Measurements from ENCODE around the gene YY1.

Gene YY1

DNA sequence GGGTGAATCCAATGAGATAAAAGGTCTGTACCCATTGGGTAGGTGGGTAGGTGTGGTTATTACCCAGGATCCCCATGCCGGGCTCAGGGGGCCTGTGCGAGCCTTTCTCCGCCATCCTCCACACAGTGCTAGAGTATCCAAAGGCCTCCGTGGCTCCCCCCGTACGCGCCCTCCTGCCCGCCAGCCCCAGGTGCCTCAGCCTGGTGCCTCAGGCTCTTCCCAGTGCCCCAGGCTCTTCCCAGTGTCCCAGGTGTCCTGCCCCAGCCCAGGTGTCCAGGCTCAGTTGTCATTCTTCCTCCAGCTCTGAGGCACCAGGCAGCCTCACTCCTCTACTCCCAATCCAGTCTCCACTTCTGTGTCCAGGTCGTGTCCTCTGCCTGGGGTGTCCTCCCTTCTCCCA, 27.6 kb upstream of the YY1 start:
- DNase-seq (ENCODE audit: low spot score), result no peak
- TF ChIP-seq, protein P1, sequence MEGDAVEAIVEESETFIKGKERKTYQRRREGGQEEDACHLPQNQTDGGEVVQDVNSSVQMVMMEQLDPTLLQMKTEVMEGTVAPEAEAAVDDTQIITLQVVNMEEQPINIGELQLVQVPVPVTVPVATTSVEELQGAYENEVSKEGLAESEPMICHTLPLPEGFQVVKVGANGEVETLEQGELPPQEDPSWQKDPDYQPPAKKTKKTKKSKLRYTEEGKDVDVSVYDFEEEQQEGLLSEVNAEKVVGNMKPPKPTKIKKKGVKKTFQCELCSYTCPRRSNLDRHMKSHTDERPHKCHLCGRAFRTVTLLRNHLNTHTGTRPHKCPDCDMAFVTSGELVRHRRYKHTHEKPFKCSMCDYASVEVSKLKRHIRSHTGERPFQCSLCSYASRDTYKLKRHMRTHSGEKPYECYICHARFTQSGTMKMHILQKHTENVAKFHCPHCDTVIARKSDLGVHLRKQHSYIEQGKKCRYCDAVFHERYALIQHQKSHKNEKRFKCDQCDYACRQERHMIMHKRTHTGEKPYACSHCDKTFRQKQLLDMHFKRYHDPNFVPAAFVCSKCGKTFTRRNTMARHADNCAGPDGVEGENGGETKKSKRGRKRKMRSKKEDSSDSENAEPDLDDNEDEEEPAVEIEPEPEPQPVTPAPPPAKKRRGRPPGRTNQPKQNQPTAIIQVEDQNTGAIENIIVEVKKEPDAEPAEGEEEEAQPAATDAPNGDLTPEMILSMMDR (IDR thresholded peaks at IDR 0.05; ENCODE audit: extremely low read depth, missing control alignments), result no peak

DNA sequence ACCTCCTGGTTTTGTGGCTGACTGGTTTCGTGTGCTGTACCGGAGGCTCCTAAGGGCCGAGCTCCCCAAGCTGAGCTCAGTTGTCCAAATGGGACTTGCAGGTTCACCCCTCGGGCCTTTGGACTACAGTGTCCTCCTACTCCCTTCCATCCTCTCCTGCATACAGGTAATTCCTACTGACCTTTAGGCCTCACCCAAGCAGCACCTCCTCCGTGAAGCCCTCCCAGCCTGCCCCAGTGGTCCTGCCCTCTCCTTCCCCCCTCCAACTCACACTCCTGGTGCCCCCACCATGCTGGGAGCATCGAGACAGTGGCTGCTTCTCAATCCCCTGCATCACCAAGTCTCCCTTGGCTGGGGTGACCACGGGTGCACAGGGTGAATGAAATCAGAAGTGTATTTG, 27.1 kb upstream of the YY1 start:
- TF ChIP-seq, protein P1 (IDR thresholded peaks at IDR 0.05; ENCODE audit: extremely low read depth, missing control alignments), result no peak
- DNase-seq (ENCODE audit: low spot score), result no peak

DNA sequence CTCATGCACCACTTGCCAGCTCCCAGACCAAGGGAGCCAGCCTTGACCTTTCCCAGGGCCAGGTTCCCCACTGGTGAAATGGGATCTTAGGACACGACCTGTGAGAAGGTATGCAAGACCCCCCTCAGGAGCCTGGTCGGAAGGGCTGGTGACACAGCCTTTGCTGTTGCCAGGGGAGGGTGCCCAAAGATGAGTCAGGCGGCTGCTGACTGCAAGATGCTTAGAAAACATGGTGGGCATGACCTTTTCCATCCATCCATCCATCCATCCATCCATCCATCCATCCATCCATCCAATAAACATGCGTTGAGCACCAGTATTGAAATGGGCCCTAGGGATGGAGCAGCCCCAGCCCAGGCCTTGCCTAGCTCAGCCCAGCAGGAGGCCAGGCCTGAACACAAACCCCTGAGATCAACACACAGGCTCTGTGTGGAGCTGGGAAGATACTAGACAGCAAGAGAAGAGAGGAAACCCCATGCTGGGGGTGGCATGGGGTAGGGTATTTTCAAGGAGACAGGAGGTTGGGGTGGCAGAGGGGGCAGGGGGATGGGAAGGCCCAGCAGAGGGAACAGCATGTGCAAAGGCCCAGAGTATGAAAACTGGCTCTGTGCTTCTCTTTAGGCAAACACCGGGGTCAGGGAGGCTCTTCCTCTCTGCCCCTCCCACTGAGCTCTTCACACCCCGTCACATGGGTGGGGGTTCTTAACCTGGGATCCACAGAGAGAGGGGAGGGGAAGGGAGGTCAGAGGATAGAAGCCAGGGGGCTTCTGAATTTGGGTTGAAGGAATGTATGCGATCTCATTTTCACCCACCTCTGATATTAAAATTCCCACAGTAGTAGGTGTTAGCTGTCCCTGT, 26.2 kb upstream of the YY1 start:
- TF ChIP-seq, protein P1 (IDR thresholded peaks at IDR 0.05; ENCODE audit: extremely low read depth, missing control alignments), result no peak

DNA sequence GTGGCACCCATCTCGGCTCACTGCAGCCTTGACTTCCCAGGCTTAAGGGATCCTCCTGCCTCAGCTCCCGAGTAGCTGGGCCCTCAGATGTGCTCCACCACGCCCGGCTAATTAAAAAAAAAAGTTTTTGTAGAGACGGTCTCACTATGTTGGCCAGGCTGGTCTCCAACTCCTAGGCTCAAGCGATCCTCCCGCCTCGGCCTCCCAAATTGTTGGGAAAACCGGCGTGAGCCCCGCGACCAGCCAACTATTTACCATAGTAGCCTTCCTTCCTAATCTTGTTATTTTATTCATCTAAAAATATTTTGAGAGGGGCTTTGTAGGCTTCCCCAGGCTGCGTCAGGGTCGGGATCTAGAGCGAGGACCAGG, 25.4 kb upstream of the YY1 start:
- TF ChIP-seq, protein P1 (IDR thresholded peaks at IDR 0.05; ENCODE audit: extremely low read depth, missing control alignments), result no peak
- no peak for DNase-seq (ENCODE audit: low spot score)

More for the DNA sequence above, 26.2 kb upstream of the YY1 start:
- DNase-seq (ENCODE audit: low spot score), result peak; percentile 32

DNA sequence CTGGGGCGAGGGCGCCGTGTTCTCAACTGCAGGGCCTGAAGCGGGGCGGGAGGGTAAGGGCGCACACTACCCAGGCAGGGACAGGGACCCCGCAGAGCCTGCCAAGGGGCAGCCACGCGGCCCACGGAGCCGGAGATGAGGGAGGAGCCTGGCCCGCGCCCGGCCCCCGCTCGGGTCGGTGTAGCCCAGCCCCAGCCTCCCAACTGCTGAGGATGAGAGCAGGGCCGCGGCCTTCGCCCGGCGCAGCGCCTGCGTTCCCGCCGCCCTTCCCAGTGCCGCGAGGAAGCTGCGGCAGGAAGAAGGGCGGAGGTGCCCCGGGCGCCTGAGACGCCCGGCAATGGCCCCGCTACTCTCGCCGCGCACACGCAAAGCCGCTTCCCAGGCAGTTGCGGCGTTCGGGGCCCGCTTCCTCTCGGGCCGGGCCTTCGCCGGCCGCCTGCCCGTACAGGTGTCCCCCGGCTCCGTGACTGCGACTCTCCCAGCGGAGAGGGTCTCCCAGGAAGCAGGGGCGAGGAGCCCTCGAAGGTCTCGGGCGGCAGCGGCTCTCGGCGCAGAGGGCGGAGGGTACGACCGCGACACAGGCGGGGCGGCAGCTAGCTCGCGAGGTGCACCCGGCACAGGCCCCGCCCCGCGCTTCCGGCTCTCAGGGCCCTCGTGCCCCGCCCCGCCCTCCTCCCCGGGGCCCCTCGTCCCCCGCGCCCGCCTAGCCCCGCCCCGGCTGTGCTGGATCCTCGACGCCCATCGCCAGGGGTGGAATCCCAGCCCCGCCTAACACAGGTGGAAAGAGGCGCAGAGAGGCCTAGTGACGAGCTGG, 24.8 kb upstream of the YY1 start:
- peak; percentile 98 for DNase-seq (ENCODE audit: low spot score)
- TF ChIP-seq, protein P1 (IDR thresholded peaks at IDR 0.05; ENCODE audit: extremely low read depth, missing control alignments), result no peak

DNA sequence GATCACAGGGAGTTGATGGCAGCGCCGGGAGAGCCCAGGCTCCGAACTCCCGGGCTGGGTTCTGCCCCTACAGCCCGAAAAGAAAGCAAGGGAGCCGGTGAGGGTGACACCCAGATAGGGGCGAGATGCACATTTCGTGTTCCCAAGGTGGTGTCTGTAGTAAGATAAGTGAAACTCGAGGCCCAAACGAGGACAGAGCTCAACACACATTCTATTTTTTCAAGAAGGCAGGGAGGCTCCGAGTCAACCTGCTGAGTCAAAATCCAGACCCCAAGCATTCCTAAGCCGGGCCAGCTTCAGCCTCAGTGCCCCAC, 24.2 kb upstream of the YY1 start:
- DNase-seq (ENCODE audit: low spot score), result no peak
- TF ChIP-seq, protein P1 (IDR thresholded peaks at IDR 0.05; ENCODE audit: extremely low read depth, missing control alignments), result no peak

DNA sequence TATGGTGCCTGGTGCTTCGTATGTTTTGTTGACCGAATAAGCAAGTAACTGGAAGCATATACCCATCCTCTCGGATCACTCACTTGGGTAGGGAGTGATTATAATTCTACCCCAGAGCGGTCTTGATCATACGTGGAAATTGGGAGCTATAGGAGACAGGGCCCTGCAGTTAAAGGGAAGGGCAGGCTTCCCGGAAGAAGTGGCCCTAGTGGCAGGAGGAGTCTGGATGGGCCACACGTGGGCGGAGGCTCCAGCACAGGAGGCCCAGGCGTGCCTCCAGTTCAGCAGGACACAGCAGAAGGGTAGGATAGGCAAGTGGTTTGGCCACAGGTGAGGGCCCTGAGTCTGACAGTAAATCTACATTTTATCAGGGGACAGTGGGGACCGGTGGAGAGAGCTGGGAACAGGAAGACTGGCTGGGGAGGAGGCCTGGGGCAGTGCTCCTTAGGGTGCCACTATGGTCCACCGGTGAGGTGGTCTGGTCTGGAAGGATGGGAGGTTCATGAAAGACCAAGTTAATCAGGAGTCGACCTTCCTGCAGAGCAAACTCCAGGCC, 23.5 kb upstream of the YY1 start:
- DNase-seq (ENCODE audit: low spot score), result no peak

More for the DNA sequence above, 23.5 kb upstream of the YY1 start:
- TF ChIP-seq, protein P1 (IDR thresholded peaks at IDR 0.05; ENCODE audit: extremely low read depth, missing control alignments), result no peak
